ENCODE measurements around the gene ATXN2L. TPM values are rescaled to one million over a fixed set of nuclear protein-coding genes. Genes with fewer than 3 reads are reported as not detected.

Gene ATXN2L
- total and polyA plus RNA-seq, 2 experiments from 2014 or later: 81.2 to 116 TPM

DNA sequence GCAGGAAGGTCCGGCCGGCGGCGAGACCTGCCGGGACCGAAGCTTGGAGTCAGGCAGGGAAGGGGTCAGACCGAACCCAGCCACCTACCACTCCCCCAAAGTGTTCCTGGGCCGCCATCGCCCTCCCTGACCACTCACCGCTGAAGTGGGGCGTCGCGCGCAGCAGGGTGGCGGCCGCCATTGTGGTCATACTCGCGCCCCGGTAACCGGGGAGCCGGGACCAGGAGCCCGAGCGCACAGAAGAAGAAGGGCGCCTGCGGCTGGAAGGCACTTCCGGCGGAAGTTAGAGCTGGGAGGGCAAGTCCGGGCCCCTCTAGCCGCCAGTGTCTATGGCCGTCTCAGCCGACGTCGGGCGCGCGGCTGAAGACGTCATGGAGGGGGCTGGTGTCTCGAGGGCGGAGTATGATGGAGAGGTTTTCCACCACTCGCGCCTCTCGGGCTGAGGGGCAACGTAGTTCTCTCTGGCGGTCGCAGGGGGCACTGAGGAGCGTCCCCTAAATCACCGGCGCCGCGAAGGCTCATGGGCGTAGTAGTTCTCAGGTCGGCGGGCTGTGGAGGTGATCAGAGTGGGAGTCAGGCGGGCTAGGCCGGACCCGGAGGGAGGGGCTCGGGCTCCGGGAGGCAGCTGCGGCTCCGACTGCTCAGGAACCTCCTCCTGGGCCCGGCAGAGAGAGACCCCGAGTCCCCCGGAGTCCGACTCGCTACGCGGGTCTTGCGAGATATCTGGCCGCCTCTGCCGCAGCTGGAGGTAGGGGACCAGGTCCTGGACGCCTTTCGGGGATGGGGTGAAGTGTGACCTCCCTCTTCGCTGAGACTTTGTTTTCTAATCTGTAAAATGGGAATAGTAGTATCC lies 23.5 kb downstream of the ATXN2L start, which contains the start of gene TUFM:
TSS of gene TUFM (minus strand) at position 269 of the 853 bp plus-strand sequence. CDS start at position 190, 79 bp downstream.
- TF ChIP-seq, protein P1, sequence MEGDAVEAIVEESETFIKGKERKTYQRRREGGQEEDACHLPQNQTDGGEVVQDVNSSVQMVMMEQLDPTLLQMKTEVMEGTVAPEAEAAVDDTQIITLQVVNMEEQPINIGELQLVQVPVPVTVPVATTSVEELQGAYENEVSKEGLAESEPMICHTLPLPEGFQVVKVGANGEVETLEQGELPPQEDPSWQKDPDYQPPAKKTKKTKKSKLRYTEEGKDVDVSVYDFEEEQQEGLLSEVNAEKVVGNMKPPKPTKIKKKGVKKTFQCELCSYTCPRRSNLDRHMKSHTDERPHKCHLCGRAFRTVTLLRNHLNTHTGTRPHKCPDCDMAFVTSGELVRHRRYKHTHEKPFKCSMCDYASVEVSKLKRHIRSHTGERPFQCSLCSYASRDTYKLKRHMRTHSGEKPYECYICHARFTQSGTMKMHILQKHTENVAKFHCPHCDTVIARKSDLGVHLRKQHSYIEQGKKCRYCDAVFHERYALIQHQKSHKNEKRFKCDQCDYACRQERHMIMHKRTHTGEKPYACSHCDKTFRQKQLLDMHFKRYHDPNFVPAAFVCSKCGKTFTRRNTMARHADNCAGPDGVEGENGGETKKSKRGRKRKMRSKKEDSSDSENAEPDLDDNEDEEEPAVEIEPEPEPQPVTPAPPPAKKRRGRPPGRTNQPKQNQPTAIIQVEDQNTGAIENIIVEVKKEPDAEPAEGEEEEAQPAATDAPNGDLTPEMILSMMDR (IDR thresholded peaks at IDR 0.05; ENCODE audit: low read depth, low read length): peak; percentile 72
- peaks cover 7% of the 10 kb centered on the region for H3K4me1 ChIP-seq (ENCODE audit: low read depth)
- H3K9me3 ChIP-seq (ENCODE audit: low read depth): no peaks in the 10 kb centered on the region
- no peaks in the 10 kb centered on the region for H3K27me3 ChIP-seq
- H3K4me3 ChIP-seq: peak within 1 kb of the TSS; percentile 74
- DNase-seq (ENCODE audit: low read depth in 1 of 2, low spot score in 1 of 2): peak; percentile 99
- peak within 1 kb of the TSS; percentile 87 for H3K27ac ChIP-seq
- H3K36me3 ChIP-seq: peaks cover 30% of the 10 kb centered on the region

DNA sequence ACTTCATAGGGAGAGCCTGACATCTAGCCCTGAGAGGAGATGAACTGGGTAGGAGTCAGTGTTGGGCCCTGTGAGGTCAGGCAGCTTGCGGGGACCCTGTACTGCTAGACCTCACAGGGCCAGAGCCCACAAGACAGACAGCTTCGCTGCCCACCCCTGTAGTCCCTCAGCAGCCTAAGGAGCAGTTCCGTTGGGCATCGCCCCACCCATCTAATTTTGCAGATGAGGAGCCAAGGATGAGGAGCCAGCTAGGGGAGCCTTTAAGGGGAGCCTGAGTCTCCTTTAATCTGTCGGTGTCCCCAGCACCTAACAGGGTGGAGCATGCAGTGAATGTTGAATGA lies 24.1 kb downstream of the ATXN2L start:
- TF ChIP-seq, protein P1 (IDR thresholded peaks at IDR 0.05; ENCODE audit: low read depth, low read length): no peak
- Histone ChIP-seq H3K9me3 (ENCODE audit: low read depth) (no peaks in the 10 kb centered on the region), H3K4me3 (peak overlapping the region; percentile 74), H3K27me3 (no peaks in the 10 kb centered on the region), H3K4me1 (ENCODE audit: low read depth) (peaks cover 7% of the 10 kb centered on the region), H3K27ac (peak overlapping the region; percentile 87), H3K36me3 (peaks cover 28% of the 10 kb centered on the region)
- DNase-seq (ENCODE audit: low read depth in 1 of 2, low spot score in 1 of 2): peak in 1 of 2 donors; percentile 26

DNA sequence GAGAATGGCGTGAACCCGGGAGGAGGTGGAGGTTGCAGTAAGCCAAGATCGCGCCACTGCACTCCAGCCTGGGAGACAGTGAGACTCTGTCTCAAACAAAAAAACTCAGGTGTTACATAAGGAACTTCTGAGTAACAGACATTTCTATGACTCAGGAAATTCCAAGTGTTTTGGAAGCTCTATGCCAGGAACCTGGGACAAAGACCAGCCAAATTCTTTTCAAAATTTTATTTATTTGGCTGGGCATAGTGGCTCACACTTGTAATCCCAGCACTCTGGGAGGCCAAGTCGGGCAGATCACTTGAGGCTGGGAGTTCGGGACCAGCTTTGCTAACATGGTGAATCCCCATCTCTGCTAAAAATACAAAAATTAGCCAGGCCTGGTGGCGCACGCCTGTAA lies 35.6 kb downstream of the ATXN2L start:
- no peaks in the 10 kb centered on the region for H3K4me1 ChIP-seq (ENCODE audit: low read depth)
- H3K4me3 ChIP-seq: no peak overlapping the region
- TF ChIP-seq, protein P1 (IDR thresholded peaks at IDR 0.05; ENCODE audit: low read depth, low read length): no peak
- no peak for DNase-seq (ENCODE audit: low read depth in 1 of 2, low spot score in 1 of 2)
- no peak overlapping the region for H3K27ac ChIP-seq
- no peaks in the 10 kb centered on the region for H3K36me3 ChIP-seq
- no peaks in the 10 kb centered on the region for H3K9me3 ChIP-seq (ENCODE audit: low read depth)
- no peaks in the 10 kb centered on the region for H3K27me3 ChIP-seq

DNA sequence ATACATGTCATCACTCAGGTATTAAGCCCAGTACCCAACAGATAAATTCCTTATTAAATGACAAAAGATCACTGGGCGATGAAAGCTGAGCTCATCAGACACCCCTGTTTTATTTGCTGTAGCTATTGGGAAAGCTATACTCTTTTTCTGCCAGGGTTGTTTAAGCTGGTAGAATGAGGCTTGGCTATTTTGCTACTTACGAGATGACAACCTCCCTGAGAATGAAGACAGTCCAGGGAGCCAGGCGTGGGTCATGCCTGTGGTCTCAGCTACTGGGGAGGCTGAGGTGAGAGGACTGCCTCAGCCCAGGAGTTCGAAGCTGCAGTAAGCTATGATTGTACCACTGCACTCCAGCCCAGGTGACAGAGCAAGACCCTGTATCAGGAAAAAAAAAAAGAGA lies 36.5 kb downstream of the ATXN2L start:
- Histone ChIP-seq H3K27ac (no peak overlapping the region), H3K4me3 (no peak overlapping the region), H3K9me3 (ENCODE audit: low read depth) (no peaks in the 10 kb centered on the region), H3K4me1 (ENCODE audit: low read depth) (no peaks in the 10 kb centered on the region), H3K27me3 (no peaks in the 10 kb centered on the region), H3K36me3 (no peaks in the 10 kb centered on the region)
- TF ChIP-seq, protein P1 (IDR thresholded peaks at IDR 0.05; ENCODE audit: low read depth, low read length): no peak
- DNase-seq (ENCODE audit: low read depth in 1 of 2, low spot score in 1 of 2): no peak

DNA sequence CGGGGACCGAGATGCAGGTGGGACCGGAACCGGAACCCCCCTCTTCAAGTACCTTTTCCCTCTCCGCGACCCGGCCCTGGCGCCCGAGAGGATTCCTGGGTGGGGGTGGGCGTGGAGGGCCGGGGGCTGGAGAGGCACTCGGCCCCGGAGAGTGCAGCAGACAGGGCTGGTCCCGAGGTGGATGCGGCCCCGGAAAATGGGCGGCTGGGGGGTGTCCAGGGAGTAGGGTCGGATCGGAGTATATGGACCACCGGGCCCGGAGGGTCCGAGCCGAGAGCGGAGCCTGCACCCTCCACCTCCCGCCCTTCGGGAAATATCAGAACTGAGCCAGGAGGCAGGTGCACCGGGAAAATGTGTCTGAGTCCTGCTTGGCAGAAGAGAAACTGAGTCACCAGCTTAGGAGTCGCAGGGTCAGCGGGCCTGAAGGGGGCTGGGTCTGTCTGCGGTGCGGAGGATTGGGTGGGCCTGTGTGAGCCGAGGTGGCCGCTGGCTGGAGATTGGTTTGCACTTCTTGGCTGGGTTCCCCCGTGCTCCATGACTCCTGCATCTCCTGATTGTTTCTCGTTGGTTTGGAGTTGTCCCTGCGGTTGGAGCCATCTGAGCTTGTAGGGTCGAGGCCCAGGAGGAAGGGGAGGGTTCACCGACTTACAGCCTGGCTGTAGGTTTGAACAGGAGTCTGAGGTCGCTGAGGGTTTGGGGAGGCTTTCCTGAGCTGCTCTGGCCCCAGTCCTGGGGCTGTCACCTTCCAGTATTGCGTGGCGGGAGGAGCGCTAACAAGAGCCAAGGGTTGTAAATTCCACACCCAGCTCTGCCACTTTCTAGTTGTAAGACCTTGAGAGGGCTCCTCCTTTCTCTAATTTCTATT lies 41.4 kb downstream of the ATXN2L start:
- peak; percentile 47 to 61 for DNase-seq (ENCODE audit: low read depth in 1 of 2, low spot score in 1 of 2)
- Histone ChIP-seq H3K4me3 (peak overlapping the region; percentile 61), H3K36me3 (peaks cover 19% of the 10 kb centered on the region), H3K4me1 (ENCODE audit: low read depth) (no peaks in the 10 kb centered on the region), H3K27me3 (no peaks in the 10 kb centered on the region), H3K9me3 (ENCODE audit: low read depth) (no peaks in the 10 kb centered on the region), H3K27ac (peak overlapping the region; percentile 96)
- TF ChIP-seq, protein P1 (IDR thresholded peaks at IDR 0.05; ENCODE audit: low read depth, low read length): no peak

All from cardiac muscle cell (in vitro differentiated cells and primary cell).